Measurements from ENCODE around the gene ADCY10. TPM values are rescaled to one million over a fixed set of nuclear protein-coding genes. Genes with fewer than 3 reads are reported as not detected.
A peak's percentile ranks its signal among the peaks of the same experiment; 100 is the strongest.

ADCY10 gene
- total and polyA plus RNA-seq, 9 of the 15 experiments (the other 6 are each of a cell fraction or from before 2014, with no cell fraction given) = 0.08 to 0.86 (median 0.22) TPM

DNA sequence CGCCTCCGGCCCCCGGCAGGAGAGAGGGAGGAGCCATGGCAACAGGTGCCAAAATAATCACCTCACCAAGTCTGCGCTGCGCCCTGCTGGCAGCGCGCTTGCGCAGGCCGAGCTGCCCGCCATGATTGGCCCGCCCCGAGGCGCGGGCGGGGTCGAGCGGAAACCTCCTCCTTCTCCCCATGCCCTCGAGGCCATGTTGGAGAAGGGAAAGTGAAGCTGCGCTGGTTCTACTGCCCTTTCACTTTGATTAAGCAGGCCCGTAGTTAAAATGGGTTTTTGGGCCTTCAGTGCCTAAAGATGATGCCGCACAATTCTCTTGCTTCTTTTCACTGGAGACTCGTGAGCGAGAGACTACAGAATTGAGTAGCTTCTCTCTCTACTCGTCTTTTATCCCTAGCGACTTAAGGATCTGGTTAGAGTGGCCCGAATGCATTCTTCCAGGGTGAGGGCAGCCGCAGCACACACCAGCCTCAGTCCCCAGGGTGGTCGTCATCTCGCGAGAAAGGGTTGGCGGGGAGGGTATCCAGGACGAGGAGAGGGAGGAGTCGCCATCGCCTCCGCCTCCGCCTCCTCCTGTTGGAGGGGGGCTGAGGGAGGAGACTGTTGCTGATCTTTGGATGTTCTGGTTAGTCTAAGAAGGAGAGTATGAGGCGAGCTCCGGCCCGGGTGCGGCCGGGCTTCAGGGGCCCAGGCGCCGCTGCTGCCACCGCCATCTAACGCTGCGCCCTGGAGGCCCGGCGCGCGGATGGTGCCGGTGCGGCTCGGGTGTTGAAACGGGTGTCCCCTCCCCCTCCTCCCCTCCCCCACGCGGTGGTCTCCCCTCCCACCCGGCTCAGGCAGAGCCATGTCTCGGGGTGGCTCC is 22.4 kb upstream of the ADCY10 start, which contains the start of gene DCAF6 (continued):
- TF ChIP-seq, protein P1, sequence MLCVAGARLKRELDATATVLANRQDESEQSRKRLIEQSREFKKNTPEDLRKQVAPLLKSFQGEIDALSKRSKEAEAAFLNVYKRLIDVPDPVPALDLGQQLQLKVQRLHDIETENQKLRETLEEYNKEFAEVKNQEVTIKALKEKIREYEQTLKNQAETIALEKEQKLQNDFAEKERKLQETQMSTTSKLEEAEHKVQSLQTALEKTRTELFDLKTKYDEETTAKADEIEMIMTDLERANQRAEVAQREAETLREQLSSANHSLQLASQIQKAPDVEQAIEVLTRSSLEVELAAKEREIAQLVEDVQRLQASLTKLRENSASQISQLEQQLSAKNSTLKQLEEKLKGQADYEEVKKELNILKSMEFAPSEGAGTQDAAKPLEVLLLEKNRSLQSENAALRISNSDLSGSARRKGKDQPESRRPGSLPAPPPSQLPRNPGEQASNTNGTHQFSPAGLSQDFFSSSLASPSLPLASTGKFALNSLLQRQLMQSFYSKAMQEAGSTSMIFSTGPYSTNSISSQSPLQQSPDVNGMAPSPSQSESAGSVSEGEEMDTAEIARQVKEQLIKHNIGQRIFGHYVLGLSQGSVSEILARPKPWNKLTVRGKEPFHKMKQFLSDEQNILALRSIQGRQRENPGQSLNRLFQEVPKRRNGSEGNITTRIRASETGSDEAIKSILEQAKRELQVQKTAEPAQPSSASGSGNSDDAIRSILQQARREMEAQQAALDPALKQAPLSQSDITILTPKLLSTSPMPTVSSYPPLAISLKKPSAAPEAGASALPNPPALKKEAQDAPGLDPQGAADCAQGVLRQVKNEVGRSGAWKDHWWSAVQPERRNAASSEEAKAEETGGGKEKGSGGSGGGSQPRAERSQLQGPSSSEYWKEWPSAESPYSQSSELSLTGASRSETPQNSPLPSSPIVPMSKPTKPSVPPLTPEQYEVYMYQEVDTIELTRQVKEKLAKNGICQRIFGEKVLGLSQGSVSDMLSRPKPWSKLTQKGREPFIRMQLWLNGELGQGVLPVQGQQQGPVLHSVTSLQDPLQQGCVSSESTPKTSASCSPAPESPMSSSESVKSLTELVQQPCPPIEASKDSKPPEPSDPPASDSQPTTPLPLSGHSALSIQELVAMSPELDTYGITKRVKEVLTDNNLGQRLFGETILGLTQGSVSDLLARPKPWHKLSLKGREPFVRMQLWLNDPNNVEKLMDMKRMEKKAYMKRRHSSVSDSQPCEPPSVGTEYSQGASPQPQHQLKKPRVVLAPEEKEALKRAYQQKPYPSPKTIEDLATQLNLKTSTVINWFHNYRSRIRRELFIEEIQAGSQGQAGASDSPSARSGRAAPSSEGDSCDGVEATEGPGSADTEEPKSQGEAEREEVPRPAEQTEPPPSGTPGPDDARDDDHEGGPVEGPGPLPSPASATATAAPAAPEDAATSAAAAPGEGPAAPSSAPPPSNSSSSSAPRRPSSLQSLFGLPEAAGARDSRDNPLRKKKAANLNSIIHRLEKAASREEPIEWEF (CRISPR knock-in tag; IDR thresholded peaks at IDR 0.05) = no peak
- TF ChIP-seq ZBTB17 (CRISPR knock-in tag; IDR thresholded peaks at IDR 0.05) (peak; percentile 54; the same call in 1 of the 2 replicates), RBM14 (IDR thresholded peaks at IDR 0.05; ENCODE audit: borderline replicate concordance, insufficient read depth, low read depth, low read length) (no peak), ZKSCAN1 (IDR thresholded peaks at IDR 0.05; ENCODE audit: low read depth, low read length) (peak; percentile 69), ZNF699 (CRISPR knock-in tag; IDR thresholded peaks at IDR 0.05; ENCODE audit: insufficient replicate concordance) (no peak), ZNF707 (CRISPR knock-in tag; conservative IDR thresholded peaks at IDR 0.05) (no peak), FOXA3 (CRISPR knock-in tag; conservative IDR thresholded peaks at IDR 0.05 in 1 of 2, IDR thresholded peaks at IDR 0.05 in 1 of 2) (no peak), CBFB (CRISPR knock-in tag; IDR thresholded peaks at IDR 0.05) (no peak), HDAC2 (IDR thresholded peaks at IDR 0.05) (peak; percentile 68; the same call in 1 of the 2 replicates), ETV5 (CRISPR knock-in tag; IDR thresholded peaks at IDR 0.05; ENCODE audit: low read depth) (no peak), ZNF274 (IDR thresholded peaks at IDR 0.05; ENCODE audit: borderline replicate concordance, low read depth, low read length) (no peak)
- TF ChIP-seq, protein P2, sequence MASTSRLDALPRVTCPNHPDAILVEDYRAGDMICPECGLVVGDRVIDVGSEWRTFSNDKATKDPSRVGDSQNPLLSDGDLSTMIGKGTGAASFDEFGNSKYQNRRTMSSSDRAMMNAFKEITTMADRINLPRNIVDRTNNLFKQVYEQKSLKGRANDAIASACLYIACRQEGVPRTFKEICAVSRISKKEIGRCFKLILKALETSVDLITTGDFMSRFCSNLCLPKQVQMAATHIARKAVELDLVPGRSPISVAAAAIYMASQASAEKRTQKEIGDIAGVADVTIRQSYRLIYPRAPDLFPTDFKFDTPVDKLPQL (IDR thresholded peaks at IDR 0.05; ENCODE audit: extremely low read depth, insufficient read length) = peak; percentile 52
- TF ChIP-seq, protein P3, sequence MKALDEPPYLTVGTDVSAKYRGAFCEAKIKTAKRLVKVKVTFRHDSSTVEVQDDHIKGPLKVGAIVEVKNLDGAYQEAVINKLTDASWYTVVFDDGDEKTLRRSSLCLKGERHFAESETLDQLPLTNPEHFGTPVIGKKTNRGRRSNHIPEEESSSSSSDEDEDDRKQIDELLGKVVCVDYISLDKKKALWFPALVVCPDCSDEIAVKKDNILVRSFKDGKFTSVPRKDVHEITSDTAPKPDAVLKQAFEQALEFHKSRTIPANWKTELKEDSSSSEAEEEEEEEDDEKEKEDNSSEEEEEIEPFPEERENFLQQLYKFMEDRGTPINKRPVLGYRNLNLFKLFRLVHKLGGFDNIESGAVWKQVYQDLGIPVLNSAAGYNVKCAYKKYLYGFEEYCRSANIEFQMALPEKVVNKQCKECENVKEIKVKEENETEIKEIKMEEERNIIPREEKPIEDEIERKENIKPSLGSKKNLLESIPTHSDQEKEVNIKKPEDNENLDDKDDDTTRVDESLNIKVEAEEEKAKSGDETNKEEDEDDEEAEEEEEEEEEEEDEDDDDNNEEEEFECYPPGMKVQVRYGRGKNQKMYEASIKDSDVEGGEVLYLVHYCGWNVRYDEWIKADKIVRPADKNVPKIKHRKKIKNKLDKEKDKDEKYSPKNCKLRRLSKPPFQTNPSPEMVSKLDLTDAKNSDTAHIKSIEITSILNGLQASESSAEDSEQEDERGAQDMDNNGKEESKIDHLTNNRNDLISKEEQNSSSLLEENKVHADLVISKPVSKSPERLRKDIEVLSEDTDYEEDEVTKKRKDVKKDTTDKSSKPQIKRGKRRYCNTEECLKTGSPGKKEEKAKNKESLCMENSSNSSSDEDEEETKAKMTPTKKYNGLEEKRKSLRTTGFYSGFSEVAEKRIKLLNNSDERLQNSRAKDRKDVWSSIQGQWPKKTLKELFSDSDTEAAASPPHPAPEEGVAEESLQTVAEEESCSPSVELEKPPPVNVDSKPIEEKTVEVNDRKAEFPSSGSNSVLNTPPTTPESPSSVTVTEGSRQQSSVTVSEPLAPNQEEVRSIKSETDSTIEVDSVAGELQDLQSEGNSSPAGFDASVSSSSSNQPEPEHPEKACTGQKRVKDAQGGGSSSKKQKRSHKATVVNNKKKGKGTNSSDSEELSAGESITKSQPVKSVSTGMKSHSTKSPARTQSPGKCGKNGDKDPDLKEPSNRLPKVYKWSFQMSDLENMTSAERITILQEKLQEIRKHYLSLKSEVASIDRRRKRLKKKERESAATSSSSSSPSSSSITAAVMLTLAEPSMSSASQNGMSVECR (CRISPR knock-in tag; IDR thresholded peaks at IDR 0.05) = peak; percentile 15; the same call in 1 of the 2 replicates
- TF ChIP-seq, protein P4, sequence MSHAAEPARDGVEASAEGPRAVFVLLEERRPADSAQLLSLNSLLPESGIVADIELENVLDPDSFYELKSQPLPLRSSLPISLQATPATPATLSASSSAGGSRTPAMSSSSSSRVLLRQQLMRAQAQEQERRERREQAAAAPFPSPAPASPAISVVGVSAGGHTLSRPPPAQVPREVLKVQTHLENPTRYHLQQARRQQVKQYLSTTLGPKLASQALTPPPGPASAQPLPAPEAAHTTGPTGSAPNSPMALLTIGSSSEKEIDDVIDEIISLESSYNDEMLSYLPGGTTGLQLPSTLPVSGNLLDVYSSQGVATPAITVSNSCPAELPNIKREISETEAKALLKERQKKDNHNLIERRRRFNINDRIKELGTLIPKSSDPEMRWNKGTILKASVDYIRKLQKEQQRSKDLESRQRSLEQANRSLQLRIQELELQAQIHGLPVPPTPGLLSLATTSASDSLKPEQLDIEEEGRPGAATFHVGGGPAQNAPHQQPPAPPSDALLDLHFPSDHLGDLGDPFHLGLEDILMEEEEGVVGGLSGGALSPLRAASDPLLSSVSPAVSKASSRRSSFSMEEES (CRISPR knock-in tag; IDR thresholded peaks at IDR 0.05) = no peak
